HL-60 (cell line): ENCODE measurements around the gene TMEM156.

ENCODE experiments used
- DNase-seq, 2 experiments: peaks; one replicate each; pipeline ENCODE4 v3.0.0-alpha.2; 2010 to 2020; ENCODE audit warnings: low read depth in 1 of 2, low spot score in 1 of 2
- H3K27ac ChIP-seq: fragments of 250-450 bp; sonication (Bioruptor Pico); replicated peaks from 2 replicates; pipeline ENCODE4 v1.5.1; 2020; ENCODE audit warnings: mild to moderate bottlenecking, moderate library complexity
- H3K27me3 ChIP-seq: fragments of 250-450 bp; sonication (Bioruptor Pico); 2 replicates; pipeline ENCODE4 v1.5.1; 2021; ENCODE audit warnings: mild to moderate bottlenecking, moderate library complexity; ENCODE audit not compliant: insufficient read depth, poor library complexity, severe bottlenecking
- H3K4me3 ChIP-seq: replicated peaks from 2 replicates; pipeline ENCODE4 v1.5.1; 2011; ENCODE audit warnings: mild to moderate bottlenecking, control low read depth, low read length; ENCODE audit not compliant: insufficient read depth
- CTCF ChIP-seq: IDR thresholded peaks from one replicate; pipeline ENCODE4 v1.5.1; 2011; ENCODE audit warnings: low read length, control low read depth, inconsistent platforms; ENCODE audit not compliant: insufficient read depth
- GABPA ChIP-seq: IDR thresholded peaks from 2 replicates; pipeline ENCODE4 v1.6.1; 2012; ENCODE audit warnings: low read depth
- POLR2AphosphoS5 ChIP-seq: IDR thresholded peaks from 2 replicates; pipeline ENCODE4 v1.6.1; 2012; ENCODE audit warnings: low read depth
- REST ChIP-seq: IDR thresholded peaks from 2 replicates; pipeline ENCODE4 v1.6.1; 2012; ENCODE audit warnings: low read depth; ENCODE audit not compliant: insufficient replicate concordance
- SPI1 ChIP-seq: IDR thresholded peaks from 2 replicates; pipeline ENCODE4 v1.6.1; 2012; ENCODE audit warnings: low read depth, mild to moderate bottlenecking, borderline replicate concordance

Gene TMEM156

GRCh38 chr4:38923746-38924145, 108.5 kb downstream of the TMEM156 start:
- H3K27me3 ChIP-seq = no peaks in the 10 kb centered on the region
- no peak for DNase-seq
- no peak overlapping the region for H3K4me3 ChIP-seq

GRCh38 chr4:38921151-38921550, 111.1 kb downstream of the TMEM156 start:
- peak overlapping the region; percentile 29 for H3K27ac ChIP-seq
- DNase-seq = peak in 1 of 2 experiments; percentile 54
- TF ChIP-seq REST (no peak), GABPA (no peak), POLR2AphosphoS5 (no peak), CTCF (no peak), SPI1 (no peak)
- H3K27me3 ChIP-seq = no peaks in the 10 kb centered on the region
- H3K4me3 ChIP-seq = no peak overlapping the region

More at GRCh38 chr4:38923746-38924145, 108.5 kb downstream of the TMEM156 start:
- TF ChIP-seq POLR2AphosphoS5 (no peak), SPI1 (no peak), CTCF (no peak), REST (no peak), GABPA (no peak)
- no peak overlapping the region for H3K27ac ChIP-seq

- Histone ChIP-seq H3K27ac (peak overlapping the region; percentile 29), H3K27me3 (no peaks in the 10 kb centered on the region), H3K4me3 (no peak overlapping the region)
- DNase-seq = peak in 1 of 2 experiments; percentile 46
- TF ChIP-seq SPI1 (no peak), GABPA (no peak), CTCF (no peak), POLR2AphosphoS5 (no peak), REST (no peak)
These were observed 111.5 kb downstream of the TMEM156 start for GRCh38 chr4:38920677-38921076.
